ENCODE measurements around the gene HOXA9.

Gene HOXA9

DNA sequence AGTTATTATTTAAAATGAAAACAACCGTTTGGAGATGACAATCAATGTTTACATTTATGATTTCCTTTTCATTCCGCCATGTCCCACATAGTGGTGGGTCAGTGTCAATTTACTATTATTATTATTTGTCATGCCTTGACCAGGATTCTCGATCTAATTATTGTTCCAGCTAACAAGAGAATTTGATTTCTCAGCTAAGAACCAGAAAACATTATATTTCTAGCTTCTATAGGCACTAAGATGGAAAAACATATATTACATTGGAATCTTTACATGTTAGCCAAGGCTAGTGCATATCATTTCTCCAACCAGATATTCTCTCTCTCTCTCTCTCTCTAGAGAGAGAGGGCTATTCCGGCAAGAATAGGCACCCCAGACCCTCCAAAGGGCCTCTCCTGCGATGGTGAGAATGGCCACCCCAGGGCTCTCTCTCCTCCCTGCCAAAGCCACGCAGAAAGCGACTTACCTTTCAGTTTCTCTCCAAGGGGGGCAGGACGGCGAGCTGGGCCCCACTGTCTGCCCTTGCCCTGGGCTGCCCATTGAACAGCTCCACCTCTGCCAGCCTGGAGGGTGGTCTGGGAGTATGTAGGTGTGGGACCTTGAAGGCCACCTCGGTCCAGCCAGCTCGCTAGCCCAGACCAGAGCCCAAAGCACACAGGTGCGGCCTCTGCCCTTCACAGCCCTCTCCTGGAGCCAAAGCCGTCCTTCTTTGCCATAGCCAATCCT lies 15.3 kb downstream of the HOXA9 start:
- no peaks in the 10 kb centered on the region for H3K9me2 ChIP-seq (replicated peaks; ENCODE audit: insufficient read depth, low read length)
- H3K9me3 ChIP-seq (replicated peaks; ENCODE audit: insufficient read depth, low read length), result no peaks in the 10 kb centered on the region
- no peak for DNase-seq
- H3F3A ChIP-seq (ENCODE audit: insufficient read depth, low read length), result no peaks in the 10 kb centered on the region
- TF ChIP-seq EZH2phosphoT487 (IDR thresholded peaks at IDR 0.05; ENCODE audit: low read length) (no peak), EZH2 (optimal IDR thresholded peaks at IDR 0.05; ENCODE audit: low read depth, low read length) (no peak)
- TF ChIP-seq, protein P1, sequence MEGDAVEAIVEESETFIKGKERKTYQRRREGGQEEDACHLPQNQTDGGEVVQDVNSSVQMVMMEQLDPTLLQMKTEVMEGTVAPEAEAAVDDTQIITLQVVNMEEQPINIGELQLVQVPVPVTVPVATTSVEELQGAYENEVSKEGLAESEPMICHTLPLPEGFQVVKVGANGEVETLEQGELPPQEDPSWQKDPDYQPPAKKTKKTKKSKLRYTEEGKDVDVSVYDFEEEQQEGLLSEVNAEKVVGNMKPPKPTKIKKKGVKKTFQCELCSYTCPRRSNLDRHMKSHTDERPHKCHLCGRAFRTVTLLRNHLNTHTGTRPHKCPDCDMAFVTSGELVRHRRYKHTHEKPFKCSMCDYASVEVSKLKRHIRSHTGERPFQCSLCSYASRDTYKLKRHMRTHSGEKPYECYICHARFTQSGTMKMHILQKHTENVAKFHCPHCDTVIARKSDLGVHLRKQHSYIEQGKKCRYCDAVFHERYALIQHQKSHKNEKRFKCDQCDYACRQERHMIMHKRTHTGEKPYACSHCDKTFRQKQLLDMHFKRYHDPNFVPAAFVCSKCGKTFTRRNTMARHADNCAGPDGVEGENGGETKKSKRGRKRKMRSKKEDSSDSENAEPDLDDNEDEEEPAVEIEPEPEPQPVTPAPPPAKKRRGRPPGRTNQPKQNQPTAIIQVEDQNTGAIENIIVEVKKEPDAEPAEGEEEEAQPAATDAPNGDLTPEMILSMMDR (IDR thresholded peaks at IDR 0.05; ENCODE audit: low read length), result no peak
- H3K9ac ChIP-seq (ENCODE audit: low read length), result no peak overlapping the region; the same call in 1 of the 2 replicates
- H3K4me2 ChIP-seq (ENCODE audit: low read depth, low read length), result peak overlapping the region; percentile 96
- H4K20me1 ChIP-seq (ENCODE audit: insufficient read depth, low read length), result no peaks in the 10 kb centered on the region
- no peaks in the 10 kb centered on the region for H3K79me2 ChIP-seq (ENCODE audit: low read length)
- peaks cover 75% of the 10 kb centered on the region for H3K27me3 ChIP-seq (replicated peaks; ENCODE audit: insufficient read depth, low read length)
- peak overlapping the region; percentile 61 for H3K4me3 ChIP-seq (ENCODE audit: low read length)
- peaks cover 7% of the 10 kb centered on the region; the same call in 1 of the 2 replicates for H3K4me1 ChIP-seq (ENCODE audit: low read length)
- H3K27ac ChIP-seq (ENCODE audit: low read length), result no peak overlapping the region
- peak overlapping the region; percentile 64 for H2AFZ ChIP-seq (ENCODE audit: low read length)
- H3K36me3 ChIP-seq (replicated peaks; ENCODE audit: insufficient read depth, low read length), result no peaks in the 10 kb centered on the region

DNA sequence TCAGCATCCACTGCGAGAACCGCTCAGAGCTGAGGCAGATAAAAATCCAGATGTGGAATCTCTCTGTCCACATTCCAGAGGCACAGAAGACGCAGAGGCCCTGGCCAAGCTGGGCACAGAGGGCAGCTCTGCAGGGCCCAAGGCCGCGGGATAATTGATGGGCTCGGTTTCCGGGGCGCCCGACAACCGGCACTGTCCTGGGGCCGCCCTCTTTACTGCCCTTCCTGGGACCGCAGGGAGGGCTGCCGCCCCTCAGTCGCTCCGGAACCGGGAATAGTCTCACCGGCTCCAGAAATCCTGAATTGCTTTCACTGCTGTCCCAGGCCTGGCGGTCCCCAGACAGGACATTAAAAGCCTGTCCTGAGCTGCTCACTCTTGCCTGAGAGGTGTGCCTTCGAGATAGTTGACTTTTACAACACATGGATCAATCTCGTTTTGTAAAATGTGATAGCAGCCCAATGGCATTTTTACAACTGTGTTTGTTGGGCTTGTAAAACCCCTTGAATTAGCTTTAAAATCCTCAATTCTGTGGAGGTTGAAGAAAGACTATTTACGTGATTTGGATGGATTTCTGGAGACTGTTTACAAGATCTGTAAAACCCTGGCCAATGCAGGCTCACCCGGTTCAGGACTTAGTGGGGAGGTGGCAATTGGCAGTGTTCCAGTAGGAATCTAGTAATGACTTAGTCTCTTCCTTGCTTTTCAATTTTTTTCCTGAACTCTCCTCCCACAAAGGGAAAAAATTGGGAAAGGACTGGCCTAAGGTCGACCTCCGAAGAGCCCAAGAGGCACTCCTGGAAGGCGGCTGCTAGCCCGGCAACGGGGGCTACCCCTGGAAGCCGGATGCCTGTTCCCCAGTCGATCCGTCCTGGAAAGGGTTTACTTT lies 16.3 kb downstream of the HOXA9 start:
- no peaks in the 10 kb centered on the region for H3K9me3 ChIP-seq (replicated peaks; ENCODE audit: insufficient read depth, low read length)
- H4K20me1 ChIP-seq (ENCODE audit: insufficient read depth, low read length), result no peaks in the 10 kb centered on the region
- H3K9me2 ChIP-seq (replicated peaks; ENCODE audit: insufficient read depth, low read length), result no peaks in the 10 kb centered on the region
- H3K4me1 ChIP-seq (ENCODE audit: low read length), result peaks cover 7% of the 10 kb centered on the region; the same call in 1 of the 2 replicates
- H3K27ac ChIP-seq (ENCODE audit: low read length), result no peak overlapping the region
- no peaks in the 10 kb centered on the region for H3F3A ChIP-seq (ENCODE audit: insufficient read depth, low read length)
- no peak overlapping the region for H2AFZ ChIP-seq (ENCODE audit: low read length)
- H3K4me3 ChIP-seq (ENCODE audit: low read length), result no peak overlapping the region
- H3K79me2 ChIP-seq (ENCODE audit: low read length), result no peaks in the 10 kb centered on the region
- TF ChIP-seq, protein P1 (IDR thresholded peaks at IDR 0.05; ENCODE audit: low read length), result no peak
- no peak for TF ChIP-seq EZH2 (optimal IDR thresholded peaks at IDR 0.05; ENCODE audit: low read depth, low read length)
- no peak for TF ChIP-seq EZH2phosphoT487 (IDR thresholded peaks at IDR 0.05; ENCODE audit: low read length)
- no peak for DNase-seq
- no peaks in the 10 kb centered on the region for H3K36me3 ChIP-seq (replicated peaks; ENCODE audit: insufficient read depth, low read length)
- peaks cover 65% of the 10 kb centered on the region for H3K27me3 ChIP-seq (replicated peaks; ENCODE audit: insufficient read depth, low read length)
- H3K9ac ChIP-seq (ENCODE audit: low read length), result no peak overlapping the region
- no peak overlapping the region for H3K4me2 ChIP-seq (ENCODE audit: low read depth, low read length)

DNA sequence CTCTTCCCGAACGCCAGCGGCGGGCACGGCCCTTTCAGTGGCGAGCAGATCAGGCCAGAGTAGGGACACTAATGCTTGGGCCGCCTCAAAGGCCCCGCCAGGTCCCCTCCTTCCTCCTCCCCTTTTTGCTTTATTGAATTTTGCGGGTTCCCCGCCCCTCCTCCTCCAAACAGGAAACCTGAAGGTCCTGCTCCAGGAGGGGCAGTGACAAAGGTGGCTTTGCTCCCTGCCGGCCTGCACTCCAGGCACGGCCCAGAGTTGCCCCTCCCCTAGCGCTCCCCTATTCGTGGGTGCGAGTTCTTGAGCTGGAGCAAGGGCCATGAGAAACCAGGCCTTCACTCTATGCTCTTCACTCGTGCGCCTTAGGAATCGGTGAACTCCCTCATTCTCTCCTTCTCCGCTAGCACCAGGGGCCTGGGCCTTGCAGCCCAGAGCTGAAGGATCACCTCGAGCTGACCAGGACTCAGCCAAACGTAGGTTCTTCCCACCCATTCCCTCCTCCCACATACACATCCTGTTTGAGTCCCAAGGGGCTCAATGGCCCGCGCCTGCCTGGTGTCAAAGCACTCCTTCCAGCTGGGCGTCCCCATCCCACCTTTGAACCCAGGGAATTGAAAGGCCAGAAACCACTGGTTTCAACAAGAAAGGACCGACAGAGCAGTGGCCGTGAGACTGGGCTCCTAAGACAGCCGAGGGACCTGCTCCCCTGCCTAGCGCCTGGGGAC lies 17.1 kb downstream of the HOXA9 start:
- DNase-seq, result no peak
- Histone ChIP-seq H4K20me1 (ENCODE audit: insufficient read depth, low read length) (no peaks in the 10 kb centered on the region), H3F3A (ENCODE audit: insufficient read depth, low read length) (no peaks in the 10 kb centered on the region), H3K4me2 (ENCODE audit: low read depth, low read length) (no peak overlapping the region), H3K9ac (ENCODE audit: low read length) (no peak overlapping the region), H2AFZ (ENCODE audit: low read length) (no peak overlapping the region), H3K27ac (ENCODE audit: low read length) (no peak overlapping the region), H3K79me2 (ENCODE audit: low read length) (no peaks in the 10 kb centered on the region), H3K4me1 (ENCODE audit: low read length) (peaks cover 7% of the 10 kb centered on the region; the same call in 1 of the 2 replicates), H3K36me3 (replicated peaks; ENCODE audit: insufficient read depth, low read length) (no peaks in the 10 kb centered on the region), H3K9me3 (replicated peaks; ENCODE audit: insufficient read depth, low read length) (no peaks in the 10 kb centered on the region), H3K4me3 (ENCODE audit: low read length) (no peak overlapping the region), H3K27me3 (replicated peaks; ENCODE audit: insufficient read depth, low read length) (peaks cover 57% of the 10 kb centered on the region), H3K9me2 (replicated peaks; ENCODE audit: insufficient read depth, low read length) (no peaks in the 10 kb centered on the region)
- TF ChIP-seq, protein P1 (IDR thresholded peaks at IDR 0.05; ENCODE audit: low read length), result no peak
- TF ChIP-seq EZH2phosphoT487 (IDR thresholded peaks at IDR 0.05; ENCODE audit: low read length) (no peak), EZH2 (optimal IDR thresholded peaks at IDR 0.05; ENCODE audit: low read depth, low read length) (no peak)

Measured in MM.1S (cell line).